Progenitor cell of endocrine pancreas (in vitro differentiated cells): ENCODE results near the gene FOXP1. TPM values are rescaled to one million over a fixed set of nuclear protein-coding genes. Genes with fewer than 3 reads are reported as not detected.

Experiments
- DNase-seq: peaks from one replicate; pipeline ENCODE4 v3.0.0; 2021; ENCODE audit warnings: low spot score; ENCODE audit not compliant: unreplicated experiment
- H3K27ac Mint-ChIP-seq: 2 replicates; pipeline ENCODE4 v1.8.0; 2021; ENCODE audit warnings: mild to moderate bottlenecking, moderate library complexity, mixed read lengths
- H3K27me3 Mint-ChIP-seq: 2 replicates; pipeline ENCODE4 v1.8.0; 2021; ENCODE audit warnings: mixed read lengths
- H3K36me3 Mint-ChIP-seq: 2 replicates; pipeline ENCODE4 v1.8.0; 2022; ENCODE audit warnings: mixed read lengths; ENCODE audit not compliant: insufficient read depth
- H3K4me1 Mint-ChIP-seq: 2 replicates; pipeline ENCODE4 v1.8.0; 2021; ENCODE audit warnings: low read depth, mixed read lengths
- H3K4me3 Mint-ChIP-seq: 2 replicates; pipeline ENCODE4 v1.8.0; 2021; ENCODE audit warnings: low read depth, mild to moderate bottlenecking, moderate library complexity, mixed read lengths
- H3K9me3 Mint-ChIP-seq: 2 replicates; pipeline ENCODE4 v1.8.0; 2021; ENCODE audit warnings: low read depth, mixed read lengths
- total RNA-seq: library from RNA; stranded (reverse); gene quantifications from 2 replicates; pipeline ENCODE4 v1.2.1, GENCODE V29; 2021
- TF ChIP-seq, protein P1 (sequence below): fragments of 200-600 bp; sonication (generic); IDR thresholded peaks from one replicate; pipeline ENCODE4 v1.5.0; 2021; ENCODE audit warnings: antibody characterized with exemption, mild to moderate bottlenecking; ENCODE audit not compliant: unreplicated experiment

The FOXP1 gene
- total RNA-seq, 1 donor from 2014 or later, result 242 TPM

DNA sequence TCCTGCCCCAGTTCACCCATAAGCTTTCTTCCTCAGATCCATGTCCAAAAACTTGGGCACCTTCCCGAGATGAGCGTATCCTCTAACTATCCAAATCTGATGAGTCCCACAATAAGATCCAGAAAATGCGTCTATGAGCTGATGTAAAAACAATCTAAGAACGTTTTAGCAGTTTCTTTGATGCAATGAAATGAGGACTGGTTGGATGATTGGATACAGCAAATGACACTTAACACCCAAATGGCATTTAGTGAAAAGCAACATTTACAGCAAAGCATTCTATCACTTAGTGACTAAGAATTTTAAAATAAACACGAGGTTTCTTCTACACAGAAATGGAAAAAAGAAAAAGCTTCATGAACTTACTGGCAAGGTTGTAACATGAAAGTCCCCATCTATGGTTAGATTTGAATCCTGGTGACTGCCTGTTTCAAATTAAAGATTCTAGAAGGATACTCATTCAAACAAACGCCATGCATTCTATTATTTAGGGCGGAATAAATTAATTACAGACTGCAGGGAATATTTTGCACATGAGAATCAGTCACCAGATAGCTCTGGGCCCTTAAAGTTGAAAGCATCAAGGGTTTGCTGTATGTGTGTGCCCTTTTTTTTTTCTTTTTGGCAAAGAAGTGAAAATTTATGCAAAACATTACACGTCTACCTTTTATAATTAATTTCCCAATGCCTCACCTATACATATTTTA lies 598.6 kb downstream of the FOXP1 start:
- TF ChIP-seq, protein P1, sequence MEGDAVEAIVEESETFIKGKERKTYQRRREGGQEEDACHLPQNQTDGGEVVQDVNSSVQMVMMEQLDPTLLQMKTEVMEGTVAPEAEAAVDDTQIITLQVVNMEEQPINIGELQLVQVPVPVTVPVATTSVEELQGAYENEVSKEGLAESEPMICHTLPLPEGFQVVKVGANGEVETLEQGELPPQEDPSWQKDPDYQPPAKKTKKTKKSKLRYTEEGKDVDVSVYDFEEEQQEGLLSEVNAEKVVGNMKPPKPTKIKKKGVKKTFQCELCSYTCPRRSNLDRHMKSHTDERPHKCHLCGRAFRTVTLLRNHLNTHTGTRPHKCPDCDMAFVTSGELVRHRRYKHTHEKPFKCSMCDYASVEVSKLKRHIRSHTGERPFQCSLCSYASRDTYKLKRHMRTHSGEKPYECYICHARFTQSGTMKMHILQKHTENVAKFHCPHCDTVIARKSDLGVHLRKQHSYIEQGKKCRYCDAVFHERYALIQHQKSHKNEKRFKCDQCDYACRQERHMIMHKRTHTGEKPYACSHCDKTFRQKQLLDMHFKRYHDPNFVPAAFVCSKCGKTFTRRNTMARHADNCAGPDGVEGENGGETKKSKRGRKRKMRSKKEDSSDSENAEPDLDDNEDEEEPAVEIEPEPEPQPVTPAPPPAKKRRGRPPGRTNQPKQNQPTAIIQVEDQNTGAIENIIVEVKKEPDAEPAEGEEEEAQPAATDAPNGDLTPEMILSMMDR, result no peak
- peaks cover 29% of the 10 kb centered on the region for H3K36me3 Mint-ChIP-seq
- peak overlapping the region; percentile 82 for H3K27ac Mint-ChIP-seq
- H3K4me1 Mint-ChIP-seq, result peaks cover 64% of the 10 kb centered on the region
- no peak overlapping the region for H3K4me3 Mint-ChIP-seq
- no peaks in the 10 kb centered on the region for H3K9me3 Mint-ChIP-seq
- H3K27me3 Mint-ChIP-seq, result no peaks in the 10 kb centered on the region
- no peak for DNase-seq

DNA sequence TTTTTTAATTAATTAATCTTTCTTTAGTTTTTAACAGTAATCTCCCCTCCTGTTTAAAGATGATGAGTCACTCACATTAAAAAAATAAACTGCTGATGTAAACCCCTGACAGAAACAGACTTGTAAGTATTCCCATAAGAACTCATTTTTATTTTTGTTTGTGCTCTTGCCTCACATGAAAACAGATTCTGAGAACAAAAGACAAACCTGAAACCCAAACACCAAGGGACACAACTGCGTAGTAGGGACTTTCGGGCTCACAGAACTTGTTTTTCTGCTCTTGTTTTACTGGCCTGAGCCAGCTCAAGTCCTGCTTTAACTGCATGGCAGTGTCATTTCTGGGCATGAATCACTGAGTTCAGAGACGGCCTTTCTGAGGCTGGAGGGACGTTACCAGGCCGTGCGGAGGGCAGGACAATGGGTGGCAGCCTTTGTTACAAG lies 600.8 kb downstream of the FOXP1 start:
- peak; percentile 14 for DNase-seq
- peaks cover 40% of the 10 kb centered on the region for H3K36me3 Mint-ChIP-seq
- H3K9me3 Mint-ChIP-seq, result no peaks in the 10 kb centered on the region
- peaks cover 68% of the 10 kb centered on the region for H3K4me1 Mint-ChIP-seq
- H3K27me3 Mint-ChIP-seq, result no peaks in the 10 kb centered on the region
- TF ChIP-seq, protein P1, result no peak
- peak overlapping the region; percentile 99 for H3K27ac Mint-ChIP-seq
- no peak overlapping the region for H3K4me3 Mint-ChIP-seq

DNA sequence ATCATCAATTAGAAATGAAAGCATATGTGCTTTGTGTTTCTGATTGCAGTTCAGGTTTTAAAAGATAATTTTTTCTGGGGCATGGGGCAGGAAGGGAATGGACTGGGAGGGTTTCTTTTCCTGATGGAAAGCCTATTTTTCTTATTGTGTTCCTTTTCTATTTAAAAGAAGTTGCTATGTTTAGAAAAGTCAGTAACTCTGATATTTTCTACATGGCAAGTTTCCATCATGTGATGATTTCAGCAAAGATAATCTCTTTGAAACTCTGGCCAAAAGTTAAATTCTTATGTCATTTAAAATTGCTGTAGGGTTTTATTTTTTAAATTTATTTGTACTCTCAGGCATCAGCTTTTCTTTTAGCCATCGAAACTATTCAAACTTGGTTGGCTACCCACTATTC lies 601.2 kb downstream of the FOXP1 start:
- no peaks in the 10 kb centered on the region for H3K9me3 Mint-ChIP-seq
- no peaks in the 10 kb centered on the region for H3K27me3 Mint-ChIP-seq
- DNase-seq, result no peak
- H3K4me1 Mint-ChIP-seq, result peaks cover 66% of the 10 kb centered on the region
- peaks cover 39% of the 10 kb centered on the region for H3K36me3 Mint-ChIP-seq
- TF ChIP-seq, protein P1, result no peak
- no peak overlapping the region for H3K4me3 Mint-ChIP-seq
- H3K27ac Mint-ChIP-seq, result peak overlapping the region; percentile 92

DNA sequence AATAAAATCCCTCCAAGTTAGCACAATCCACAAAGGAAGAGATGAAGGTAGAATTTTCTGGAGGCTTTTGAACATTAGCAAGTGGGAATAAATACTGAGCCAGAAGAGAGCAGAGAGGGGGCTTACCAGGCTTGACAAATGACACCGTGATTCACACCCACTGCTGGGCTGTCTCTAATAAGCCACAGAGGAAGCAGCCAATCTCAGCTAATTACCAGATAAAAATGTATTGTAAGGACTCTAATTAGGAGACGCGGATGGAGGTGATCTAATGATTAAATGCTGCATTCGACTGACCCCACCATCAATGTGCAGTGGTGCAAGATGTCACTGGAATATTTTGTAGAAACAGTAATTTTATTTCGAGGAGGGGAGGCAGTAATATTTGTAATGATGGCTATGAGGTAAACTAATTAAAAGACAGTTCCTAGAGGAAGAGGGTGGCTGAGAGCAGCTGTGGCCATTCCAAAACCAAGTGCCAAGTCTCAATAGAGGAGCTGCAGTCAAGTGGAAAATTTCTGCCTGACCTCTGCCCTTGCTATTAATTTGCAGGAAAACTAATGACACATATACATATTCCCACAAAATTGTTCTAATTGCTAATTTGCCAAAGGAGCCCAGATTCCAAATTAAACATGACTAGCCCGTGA lies 602.2 kb downstream of the FOXP1 start:
- peaks cover 39% of the 10 kb centered on the region for H3K36me3 Mint-ChIP-seq

DNA sequence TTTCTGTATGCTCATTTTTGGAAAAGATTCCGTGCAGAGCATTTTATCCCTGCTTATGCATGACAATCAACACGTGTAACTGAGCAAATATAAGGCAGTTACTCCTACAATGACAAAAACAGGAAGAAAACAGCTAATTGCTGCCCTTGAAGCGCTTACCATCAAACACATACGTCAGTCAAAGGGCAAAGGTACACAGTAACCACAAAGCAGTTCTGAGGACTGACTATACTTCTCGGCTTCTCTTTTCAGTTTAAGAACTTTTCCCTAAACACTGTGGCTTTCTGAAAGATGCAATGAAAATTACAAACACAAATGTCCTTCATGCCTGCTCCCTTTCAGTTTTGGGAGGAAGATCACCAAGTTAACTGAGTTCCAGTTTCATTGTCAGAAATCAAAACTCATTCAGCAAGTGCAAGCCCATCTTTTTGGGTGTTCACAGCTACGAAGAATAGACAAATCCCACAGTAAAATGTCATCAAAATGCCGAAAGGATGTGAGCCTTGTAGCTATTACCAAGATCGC lies 602.8 kb downstream of the FOXP1 start:
- TF ChIP-seq, protein P1, result no peak
- Mint-ChIP-seq H3K27me3 (no peaks in the 10 kb centered on the region), H3K4me1 (peaks cover 59% of the 10 kb centered on the region), H3K36me3 (peaks cover 34% of the 10 kb centered on the region), H3K4me3 (no peak overlapping the region), H3K27ac (peak overlapping the region; percentile 92), H3K9me3 (no peaks in the 10 kb centered on the region)
- DNase-seq, result no peak

More for the DNA sequence above, 602.2 kb downstream of the FOXP1 start:
- no peak for DNase-seq
- H3K4me3 Mint-ChIP-seq, result no peak overlapping the region
- no peaks in the 10 kb centered on the region for H3K27me3 Mint-ChIP-seq
- H3K27ac Mint-ChIP-seq, result peak overlapping the region; percentile 92
- peaks cover 64% of the 10 kb centered on the region for H3K4me1 Mint-ChIP-seq
- H3K9me3 Mint-ChIP-seq, result no peaks in the 10 kb centered on the region
- TF ChIP-seq, protein P1, result no peak
